HG03378 (cell line): ENCODE results near the gene ZNF124.
"Not testable (repeated sequence)": the region's sequence is repeated elsewhere in the genome, so short reads cannot be mapped to it uniquely, and the experiment has no call there.

Source experiments
- ATAC-seq: cut with Tn5 transposase; IDR thresholded peaks from one replicate; pipeline ENCODE4 v1.9.1; 2021; ENCODE audit warnings: mild to moderate bottlenecking, moderate library complexity; ENCODE audit not compliant: unreplicated experiment

ZNF124 gene

GRCh38 chr1:247171875-247172563, at the start of gene ZNF124:
Gene ZNF124 (minus strand): TSS chr1:247172020. CDS start chr1:247171877, 143 bp downstream.
- ATAC-seq, result peak; percentile 98

- ATAC-seq, result not testable (repeated sequence)
Observed at GRCh38 chr1:247220280-247220679, 48.5 kb upstream of the ZNF124 start.

DNA sequence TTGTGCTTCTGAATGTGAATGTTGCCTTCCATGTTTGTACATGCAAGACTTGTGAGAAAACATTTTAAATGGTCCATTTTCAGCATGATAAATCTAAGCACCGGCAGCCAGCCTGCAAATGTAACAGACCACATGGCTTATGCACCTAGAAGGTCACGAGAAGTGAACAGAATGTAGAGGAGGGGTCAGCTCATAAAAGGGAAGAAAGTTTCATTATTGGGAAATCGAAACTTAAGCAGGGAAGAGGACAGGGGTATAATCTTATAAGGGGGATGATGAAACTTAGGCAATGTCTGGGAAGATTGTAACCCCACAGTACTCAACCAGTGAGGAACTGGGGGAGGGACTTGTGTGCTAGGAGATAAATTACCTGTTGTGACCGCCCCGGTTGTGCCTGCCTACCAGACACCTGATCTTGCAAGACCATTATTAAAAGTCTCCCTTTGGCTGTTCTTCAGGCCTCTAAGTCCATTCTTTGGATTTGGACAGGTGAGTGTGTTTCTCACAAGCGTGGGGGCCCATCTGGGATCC, 46.4 kb upstream of the ZNF124 start:
- no peak for ATAC-seq

GRCh38 chr1:247216261-247216660, 44.4 kb upstream of the ZNF124 start:
- ATAC-seq, result no peak

DNA sequence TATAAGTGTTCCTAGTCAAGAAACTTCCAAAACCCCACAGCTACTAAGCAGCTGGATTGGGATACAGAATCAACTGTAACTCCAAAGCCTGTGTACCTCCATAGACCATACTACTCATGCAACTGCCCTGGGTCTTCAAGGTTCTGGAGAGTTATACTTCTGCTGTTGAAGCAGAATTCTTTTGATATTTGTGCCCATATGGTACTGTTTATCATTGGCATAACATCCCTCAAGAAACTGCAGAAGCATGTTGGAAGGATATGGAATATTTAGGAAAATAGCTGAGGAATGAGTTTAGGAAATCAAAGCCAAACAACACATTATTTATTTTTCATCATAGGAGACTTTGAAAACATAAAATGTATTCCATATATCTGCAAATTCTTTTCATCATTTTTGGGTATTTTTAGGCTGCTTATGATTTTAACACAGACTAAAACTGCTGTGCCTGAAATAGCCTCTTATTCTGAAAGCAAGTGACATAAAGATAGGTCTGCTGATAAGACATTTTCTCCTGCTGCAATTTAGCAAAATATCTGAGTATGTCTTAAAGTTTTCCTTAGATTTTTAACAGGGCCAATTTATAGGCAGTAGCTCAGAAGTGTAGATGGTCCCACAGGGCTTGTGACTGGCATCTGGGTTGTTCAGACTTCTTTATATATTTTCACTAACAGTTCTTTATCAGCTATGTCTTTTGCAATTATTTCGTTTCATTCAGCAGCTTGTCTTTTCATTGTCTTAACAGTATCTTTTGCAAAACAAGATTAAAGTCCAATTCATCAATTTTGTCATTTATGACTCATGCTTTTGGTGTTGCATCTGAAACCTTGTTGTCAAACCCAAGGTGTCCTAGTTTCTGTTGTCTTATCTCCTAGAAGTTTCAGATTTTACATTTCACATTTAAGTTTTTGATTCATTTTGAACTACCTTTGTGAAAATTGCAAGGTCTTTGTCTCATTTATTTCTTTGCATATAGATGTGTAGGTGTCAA, 41.1 kb upstream of the ZNF124 start:
- ATAC-seq, result no peak

- ATAC-seq, result peak; percentile 79
Observed at GRCh38 chr1:247212012-247212411, 40.2 kb upstream of the ZNF124 start.

DNA sequence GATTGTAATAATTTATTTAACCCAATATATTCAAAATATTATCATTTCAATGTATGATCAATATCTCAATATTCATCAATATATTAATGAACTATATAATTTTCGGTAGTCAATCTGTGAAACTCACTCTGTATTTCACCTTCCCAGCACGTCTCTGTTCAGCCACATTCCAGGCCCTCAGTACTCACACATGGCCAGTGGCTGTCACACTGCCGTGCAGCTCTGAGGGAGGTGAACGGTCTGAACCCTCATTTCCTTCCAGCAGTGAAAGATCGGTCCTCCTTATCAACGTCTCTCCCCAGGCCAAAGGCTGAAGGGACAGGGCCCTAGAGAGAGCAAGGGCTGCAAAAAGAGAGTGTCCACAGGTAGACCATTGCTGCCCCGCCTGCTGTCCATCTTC, 39.5 kb upstream of the ZNF124 start:
- no peak for ATAC-seq

DNA sequence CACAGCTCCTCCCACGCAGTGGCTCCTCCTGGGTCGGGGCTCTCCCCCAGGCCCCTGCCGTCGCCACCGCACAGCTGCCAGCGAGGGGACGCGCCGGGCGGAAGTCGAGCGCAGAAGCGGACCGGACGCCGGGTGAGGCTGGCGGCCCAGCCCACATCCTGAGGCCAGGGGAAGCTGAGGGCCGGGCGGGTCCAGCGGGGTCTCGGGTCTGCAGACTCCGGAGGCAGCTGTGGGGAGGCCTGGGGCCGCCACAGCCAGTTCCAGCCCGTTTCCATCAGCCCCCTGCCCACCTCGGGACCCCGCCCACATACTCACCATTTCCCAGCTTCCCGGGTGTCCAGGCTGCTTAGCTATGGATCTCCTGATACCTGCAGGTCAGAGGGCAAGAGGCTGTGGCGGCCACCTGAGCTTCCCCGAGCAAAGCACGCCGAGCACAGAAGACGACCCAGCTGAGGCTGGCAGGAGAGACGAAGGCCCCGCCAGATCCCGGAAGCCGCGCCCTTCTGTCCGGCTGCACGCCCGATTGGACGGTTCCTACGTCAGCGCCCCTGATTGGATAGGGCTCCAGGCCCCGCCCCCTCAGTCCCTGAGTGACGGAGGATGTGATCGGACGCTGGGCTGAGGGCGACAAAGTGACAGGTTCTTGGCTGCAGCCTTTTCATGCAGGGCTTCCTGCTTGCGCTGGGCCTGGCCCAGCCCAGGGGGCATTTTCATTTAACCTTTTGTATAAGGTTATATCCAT, 38.7 kb upstream of the ZNF124 start:
- ATAC-seq, result peak; percentile 84

DNA sequence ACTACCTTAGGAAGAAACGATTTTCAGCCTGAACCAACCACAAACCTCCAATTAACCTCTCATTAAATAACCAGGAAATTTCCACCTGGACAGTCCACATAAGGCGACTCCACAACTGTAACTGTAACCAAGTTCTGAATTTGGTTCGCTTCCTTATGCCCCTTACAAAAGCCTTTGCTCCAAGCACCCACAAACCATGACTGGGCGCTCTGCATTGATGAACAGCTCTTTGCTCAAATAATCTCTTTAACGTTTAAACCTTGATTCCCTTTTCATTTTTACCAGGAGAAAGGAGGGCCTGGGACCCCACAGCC, 38.2 kb upstream of the ZNF124 start:
- ATAC-seq, result peak; percentile 6

DNA sequence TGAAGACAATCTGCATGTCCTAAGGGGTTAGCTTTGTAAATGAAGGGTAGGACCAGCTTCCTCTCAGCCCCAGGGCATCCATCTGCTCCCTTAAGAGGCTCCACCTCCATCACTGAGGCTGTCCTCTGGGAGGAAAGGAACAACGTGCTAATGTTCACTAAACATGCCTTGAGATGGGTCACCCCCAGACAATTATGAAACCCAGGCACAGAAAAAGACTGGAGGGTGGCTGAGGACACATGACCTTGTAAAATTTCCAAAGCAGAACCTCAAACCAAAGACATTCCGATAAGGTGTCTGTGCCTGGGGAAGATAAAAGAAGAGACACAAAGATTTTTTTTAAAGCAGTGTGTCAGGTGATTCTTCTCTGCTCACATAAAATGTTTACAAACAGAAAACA, 37.6 kb upstream of the ZNF124 start:
- ATAC-seq, result no peak

GRCh38 chr1:247204177-247204647, 32.4 kb upstream of the ZNF124 start:
- ATAC-seq, result no peak

DNA sequence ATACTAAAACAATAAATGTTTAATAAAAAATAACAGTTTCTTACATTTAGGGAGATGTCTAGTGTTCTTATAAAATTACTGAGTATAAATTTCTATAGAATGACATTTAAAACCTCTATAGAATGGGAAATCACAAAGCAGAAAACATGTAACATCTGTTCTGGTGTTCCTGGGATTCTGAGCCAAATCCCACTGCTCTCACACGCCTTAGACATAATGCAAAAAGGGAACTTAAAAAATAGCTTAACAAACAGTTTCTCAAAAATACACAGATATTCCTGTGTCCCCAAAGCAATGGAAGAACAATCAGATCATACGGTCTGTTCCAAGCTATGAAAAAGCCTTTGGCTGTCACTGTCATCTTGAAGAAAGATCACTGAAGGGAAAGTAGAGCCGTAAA, 27.0 kb upstream of the ZNF124 start:
- ATAC-seq, result no peak

GRCh38 chr1:247193958-247194357, 22.1 kb upstream of the ZNF124 start:
- ATAC-seq, result no peak

DNA sequence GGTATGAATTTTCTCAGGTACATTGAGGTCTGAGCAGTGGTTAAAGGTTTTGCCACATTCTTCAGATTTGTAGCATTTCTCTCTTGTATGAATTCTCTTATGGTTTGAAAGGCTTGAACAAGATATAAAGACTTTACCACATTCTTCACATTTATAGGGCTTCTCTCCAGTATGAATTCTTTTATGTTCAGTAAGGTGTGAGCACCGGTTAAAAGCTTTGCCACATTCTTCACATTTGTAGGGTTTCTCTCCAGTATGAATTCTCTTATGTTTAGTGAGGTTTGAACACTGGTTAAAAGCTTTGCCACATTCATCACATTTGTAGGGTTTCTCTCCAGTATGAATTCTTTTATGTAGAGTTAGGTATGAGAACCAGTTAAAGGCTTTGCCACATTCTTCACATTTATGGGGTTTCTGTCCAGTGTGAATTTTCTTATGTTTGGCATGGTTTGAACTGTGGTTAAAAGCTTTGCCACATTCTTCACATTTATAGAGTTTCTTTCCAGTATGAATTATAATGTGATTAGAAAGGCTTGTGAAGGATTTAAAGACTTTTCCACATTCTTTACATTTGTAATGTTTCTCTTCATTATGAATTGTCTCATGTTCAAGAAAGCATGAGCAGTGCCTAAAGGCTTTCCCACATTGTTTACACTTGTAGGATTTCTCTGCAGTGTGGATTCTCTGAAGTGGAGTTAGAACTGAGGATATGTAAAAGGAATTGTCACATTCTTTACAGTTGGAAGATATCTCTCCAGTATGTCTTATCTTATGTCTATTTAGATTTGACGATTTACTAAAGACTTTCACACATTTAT, 18.4 kb upstream of the ZNF124 start:
- ATAC-seq, result no peak

DNA sequence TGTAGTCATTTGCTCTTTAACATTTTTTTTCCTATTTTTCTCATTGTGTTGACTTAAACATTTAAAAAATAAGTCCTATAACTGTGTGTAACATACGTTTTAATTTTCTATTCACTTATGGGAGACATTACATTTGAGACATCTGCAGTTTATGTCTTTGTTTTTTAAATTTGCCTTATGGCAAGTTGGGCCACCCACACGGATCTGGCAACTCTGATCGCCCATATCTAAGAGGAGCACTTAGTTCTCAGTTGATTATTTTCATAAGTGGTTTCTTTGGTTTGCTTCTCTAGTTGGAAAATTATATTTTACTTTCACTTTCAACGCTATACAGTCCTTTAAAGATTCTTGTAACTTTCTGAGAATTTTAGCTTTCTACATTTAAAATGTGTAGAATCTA, 13.8 kb upstream of the ZNF124 start:
- ATAC-seq, result no peak

DNA sequence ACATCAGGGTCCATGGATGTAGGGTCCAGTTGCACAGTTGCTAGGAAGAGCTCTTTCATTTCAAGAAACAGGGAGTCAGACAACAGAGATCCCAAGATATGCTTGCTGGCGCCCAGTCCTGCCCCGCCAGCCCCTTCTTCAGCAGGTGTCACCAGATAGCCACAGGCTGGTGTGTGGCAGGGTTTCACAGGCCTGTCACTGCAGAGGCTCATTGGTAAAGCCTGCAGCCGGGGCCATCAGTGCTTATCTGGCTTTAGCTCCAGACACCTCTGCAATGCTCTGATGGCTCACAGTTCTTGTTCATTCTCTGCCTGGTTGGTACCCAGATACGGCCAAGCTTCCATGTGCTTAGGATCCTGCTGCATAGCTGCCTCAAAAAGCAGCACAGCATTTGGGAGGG, 12.4 kb upstream of the ZNF124 start:
- no peak for ATAC-seq

DNA sequence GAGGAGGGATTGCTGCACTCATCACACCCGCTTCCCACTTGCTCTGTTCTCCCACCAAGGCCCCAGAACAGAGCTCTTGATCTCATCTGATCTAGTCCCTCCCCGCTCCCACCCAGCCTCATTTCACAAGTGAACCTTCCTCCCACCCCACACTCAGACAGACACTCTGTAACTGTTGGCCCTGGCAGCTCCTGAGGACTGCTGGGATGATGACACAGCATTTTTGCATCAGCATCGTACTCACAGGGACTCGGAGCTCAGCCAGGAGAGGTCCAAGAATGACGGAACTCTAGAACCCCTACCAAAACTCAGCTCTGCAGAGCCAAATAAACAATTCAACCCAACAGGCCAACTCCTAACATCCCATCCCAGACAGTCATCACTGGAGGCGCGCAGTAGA, 11.2 kb upstream of the ZNF124 start:
- ATAC-seq, result no peak

DNA sequence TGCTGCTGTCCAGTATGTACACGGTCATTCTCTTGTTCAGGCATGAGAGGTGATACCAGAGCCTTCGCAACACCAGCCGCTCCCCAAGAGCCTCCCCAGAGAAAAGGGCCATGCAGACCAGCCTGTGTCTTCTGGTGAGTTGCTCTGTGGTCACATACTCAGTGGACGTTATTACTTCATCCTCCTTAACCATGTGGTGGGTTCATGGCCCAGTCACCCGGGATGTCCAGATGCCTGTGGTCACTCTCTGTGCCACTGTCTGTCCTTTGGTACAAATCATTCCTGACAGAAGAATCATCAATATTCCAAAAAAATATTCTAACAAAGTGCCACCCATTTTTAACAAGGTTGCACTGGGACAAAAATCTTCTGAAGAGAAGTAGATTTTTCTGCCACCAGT, 8.8 kb upstream of the ZNF124 start:
- ATAC-seq, result no peak

- ATAC-seq, result no peak
Observed at GRCh38 chr1:247177755-247178154, 5.9 kb upstream of the ZNF124 start.

DNA sequence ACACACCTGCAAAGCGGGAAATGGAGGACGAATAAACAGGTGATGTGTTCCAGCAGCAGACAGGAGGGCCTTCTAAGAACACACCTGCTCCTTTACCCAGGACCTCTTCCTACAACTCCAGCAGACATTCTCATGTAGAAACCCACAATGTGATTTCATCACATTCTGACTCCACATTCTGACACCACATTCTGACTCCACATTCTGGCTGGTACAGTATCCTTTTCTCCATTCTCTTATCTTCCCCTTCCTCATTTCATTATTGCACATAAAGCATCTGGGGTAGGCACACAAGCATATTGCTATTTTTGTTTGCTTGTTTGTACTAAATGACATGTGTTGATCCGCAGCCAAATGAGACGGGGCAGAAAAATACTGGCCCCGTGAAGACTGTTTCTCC, 3.6 kb upstream of the ZNF124 start:
- ATAC-seq, result no peak
